HepG2 (cell line): ENCODE data around the gene COL8A2. TPM values are rescaled to one million over a fixed set of nuclear protein-coding genes. Genes with fewer than 3 reads are reported as not detected.

Experiments
- ATAC-seq: fragments of 200-7000 bp; cut with Tn5 transposase; 3 replicates; pipeline ENCODE4 v1.9.1; 2020; ENCODE audit warnings: mild to moderate bottlenecking, moderate library complexity
- BruUV-seq: library from RNA; stranded (reverse); fragments of 400-500 nt; replicated peaks from 2 replicates; lab custom pipeline; 2021; lab: Mats Ljungman, UMichigan
- CTCF ChIA-PET: fragments of 300-600 bp; formaldehyde crosslinking; extraction: SDS; loops from one replicate; lab custom pipeline; 2021; ENCODE audit warnings: low total read pairs, inconsistent platforms, low intra/inter-chr PET ratio; lab: Yijun Ruan, JAX
- POLR2A ChIA-PET: fragments of 350-600 bp; sonication (Branson Sonifier 250); formaldehyde crosslinking; loops from one replicate; lab custom pipeline; 2020; ENCODE audit warnings: antibody characterized with exemption, inconsistent platforms; lab: Yijun Ruan, JAX
- DNase-seq: peaks from one replicate; pipeline ENCODE4 v3.0.0-alpha.2; 2015; ENCODE audit warnings: low spot score
- FAIRE-seq: peaks from 3 replicates; lab custom pipeline; 2011; peaks lifted over from hg19 to GRCh38; lab: Jason Lieb, UNC
- H2AFZ ChIP-seq: one replicate; pipeline ENCODE4 v1.6.1; 2011; ENCODE audit warnings: low read length, inconsistent platforms
- H3K27ac ChIP-seq: fragments of 300-600 bp; 3 replicates; pipeline ENCODE4 v1.8.0; 2011; ENCODE audit warnings: mixed run types, mild to moderate bottlenecking, mixed read lengths, low read length, inconsistent platforms; ENCODE audit not compliant: insufficient read depth; ENCODE audit errors: extremely low read length
- H3K27me3 ChIP-seq, 2 experiments: fragments of 200-600 bp in 1 of 2; 2 replicates in 1 of 2; 3 replicates in 1 of 2; pipeline versions ENCODE4 v1.6.0 to v1.8.0; 2011; ENCODE audit warnings: low read length in 2 of 2, mild to moderate bottlenecking in 2 of 2, moderate library complexity in 2 of 2, inconsistent platforms in 1 of 2; ENCODE audit not compliant: insufficient read depth in 2 of 2, control insufficient read depth in 1 of 2
- H3K36me3 ChIP-seq, 2 experiments: fragments of 200-600 bp in 1 of 2; replicated peaks in 1 of 2; 2 replicates in 1 of 2; 3 replicates in 1 of 2; pipeline versions ENCODE4 v1.5.1 to v1.8.0; 2011; ENCODE audit warnings: low read length in 2 of 2, inconsistent platforms in 1 of 2; ENCODE audit not compliant: insufficient read depth in 2 of 2, control insufficient read depth in 1 of 2
- H3K4me1 ChIP-seq: 2 replicates; pipeline ENCODE4 v1.5.1; 2012; ENCODE audit warnings: low read length, inconsistent platforms; ENCODE audit not compliant: insufficient read depth
- H3K4me2 ChIP-seq: 2 replicates; pipeline ENCODE4 v1.6.0; 2011; ENCODE audit warnings: low read depth, low read length, inconsistent platforms
- H3K4me3 ChIP-seq, 3 experiments: fragments of 200-600 bp in 1 of 3; sonication (generic), shearing (Covaris generic) in 1 of 3; replicated peaks in 1 of 3; 2 replicates each; pipeline ENCODE4 v1.5.1; 2011 to 2016; ENCODE audit warnings: low read length in 3 of 3, inconsistent platforms in 2 of 3, low read depth in 2 of 3, mild to moderate bottlenecking in 2 of 3, control low read depth in 1 of 3, mixed read lengths in 1 of 3; ENCODE audit not compliant: insufficient read depth in 1 of 3
- H3K79me2 ChIP-seq: one replicate; pipeline ENCODE4 v1.6.1; 2011; ENCODE audit warnings: low read length, inconsistent platforms; ENCODE audit not compliant: insufficient read depth
- H3K9ac ChIP-seq: 2 replicates; pipeline ENCODE4 v1.6.0; 2011; ENCODE audit warnings: mild to moderate bottlenecking, low read depth, low read length, inconsistent platforms; ENCODE audit not compliant: insufficient read depth
- H3K9me3 ChIP-seq: 2 replicates; pipeline ENCODE4 v1.5.1; 2012; ENCODE audit warnings: mild to moderate bottlenecking, low read length
- H4K20me1 ChIP-seq: 2 replicates; pipeline ENCODE4 v1.6.0; 2011; ENCODE audit warnings: inconsistent platforms, mild to moderate bottlenecking, low read length, moderate library complexity; ENCODE audit not compliant: insufficient read depth
- CCAR2 ChIP-seq: fragments of 200-400 bp; formaldehyde crosslinking; optimal IDR thresholded peaks from 2 replicates; pipeline ENCODE3; 2018; ENCODE audit warnings: low read depth, mild to moderate bottlenecking, low read length, moderate library complexity
- ELF3 ChIP-seq: IDR thresholded peaks from 2 replicates; pipeline ENCODE4 v1.6.1; 2016; ENCODE audit warnings: missing genetic modification reagents, missing compliant biosample characterization
- ELF4 ChIP-seq: sonication (generic); formaldehyde crosslinking; IDR thresholded peaks from 2 replicates; pipeline ENCODE4 v1.5.0; 2020; ENCODE audit warnings: missing genetic modification reagents, mild to moderate bottlenecking, moderate library complexity, borderline replicate concordance
- FLYWCH1 ChIP-seq: sonication (generic); formaldehyde crosslinking; IDR thresholded peaks from 2 replicates; pipeline ENCODE4 v1.8.1; 2023; ENCODE audit warnings: mild to moderate bottlenecking, missing genetic modification reagents
- GATA4 ChIP-seq: sonication (generic); IDR thresholded peaks from 2 replicates; pipeline ENCODE4 v1.6.1; 2016; ENCODE audit warnings: antibody characterized with exemption, low read depth, borderline replicate concordance
- ISL2 ChIP-seq: sonication (generic); formaldehyde crosslinking; IDR thresholded peaks from 2 replicates; pipeline ENCODE4 v1.5.0; 2020; ENCODE audit warnings: missing genetic modification reagents
- KLF12 ChIP-seq: sonication (generic); formaldehyde crosslinking; IDR thresholded peaks from 2 replicates; pipeline ENCODE4 v1.4.0; 2020; ENCODE audit warnings: missing genetic modification reagents, borderline replicate concordance
- KLF15 ChIP-seq: sonication (generic); formaldehyde crosslinking; IDR thresholded peaks from 2 replicates; pipeline ENCODE4 v1.8.1; 2023; ENCODE audit warnings: borderline replicate concordance, mild to moderate bottlenecking, inconsistent platforms, missing genetic modification reagents, mixed read lengths
- MLLT10 ChIP-seq: sonication (generic); formaldehyde crosslinking; IDR thresholded peaks from 2 replicates; pipeline ENCODE4 v1.4.0; 2020; ENCODE audit warnings: missing genetic modification reagents
- NONO ChIP-seq, 2 experiments: fragments of 450-650 bp in 1 of 2; sonication (generic) in 1 of 2; formaldehyde crosslinking in 1 of 2; IDR thresholded peaks in 1 of 2; conservative IDR thresholded peaks in 1 of 2; 2 replicates each; pipeline versions ENCODE4 v1.6.1 to v1.8.0; 2017 to 2022; ENCODE audit warnings: mild to moderate bottlenecking in 1 of 2, missing genetic modification reagents in 1 of 2, moderate library complexity in 1 of 2
- PAWR ChIP-seq: sonication (generic); formaldehyde crosslinking; IDR thresholded peaks from 2 replicates; pipeline ENCODE4 v1.4.0; 2020; ENCODE audit warnings: missing genetic modification reagents, mild to moderate bottlenecking, borderline replicate concordance
- RFX3 ChIP-seq: IDR thresholded peaks from 2 replicates; pipeline ENCODE4 v1.6.1; 2016; ENCODE audit warnings: missing biosample characterization, missing genetic modification reagents
- SMAD3 ChIP-seq: sonication (generic); formaldehyde crosslinking; IDR thresholded peaks from 2 replicates; pipeline ENCODE4 v1.4.0; 2020; ENCODE audit warnings: missing genetic modification reagents
- SMARCC2 ChIP-seq: fragments of 450-650 bp; IDR thresholded peaks from 2 replicates; pipeline ENCODE4 v1.6.1; 2017; ENCODE audit warnings: antibody characterized with exemption, mild to moderate bottlenecking
- ZNF224 ChIP-seq: sonication (generic); formaldehyde crosslinking; IDR thresholded peaks from 2 replicates; pipeline ENCODE4 v1.5.0; 2020; ENCODE audit warnings: mild to moderate bottlenecking, missing genetic modification reagents
- ZNF30 ChIP-seq: sonication (generic); formaldehyde crosslinking; IDR thresholded peaks from 2 replicates; pipeline ENCODE4 v1.5.0; 2020; ENCODE audit warnings: mild to moderate bottlenecking, missing genetic modification reagents
- ZNF329 ChIP-seq: sonication (generic); formaldehyde crosslinking; IDR thresholded peaks from 2 replicates; pipeline ENCODE4 v1.9.0; 2021; ENCODE audit warnings: low read depth, mild to moderate bottlenecking, missing genetic modification reagents
- ZNF558 ChIP-seq: sonication (generic); formaldehyde crosslinking; IDR thresholded peaks from 2 replicates; pipeline ENCODE4 v1.9.0; 2022; ENCODE audit warnings: mild to moderate bottlenecking, missing genetic modification reagents, borderline replicate concordance
- ZNF572 ChIP-seq: sonication (generic); formaldehyde crosslinking; IDR thresholded peaks from 2 replicates; pipeline ENCODE4 v1.5.1; 2020; ENCODE audit warnings: mild to moderate bottlenecking, missing genetic modification reagents
- ZNF616 ChIP-seq: sonication (generic); formaldehyde crosslinking; IDR thresholded peaks from 2 replicates; pipeline ENCODE4 v1.5.0; 2020; ENCODE audit warnings: low read depth, mild to moderate bottlenecking, missing genetic modification reagents
- ZNF746 ChIP-seq: sonication (generic); formaldehyde crosslinking; IDR thresholded peaks from 2 replicates; pipeline ENCODE4 v1.8.0; 2022; ENCODE audit warnings: mild to moderate bottlenecking, missing genetic modification reagents
- ZNF75D ChIP-seq: sonication (generic); formaldehyde crosslinking; IDR thresholded peaks from 2 replicates; pipeline ENCODE4 v1.8.1; 2023; ENCODE audit warnings: missing genetic modification reagents, mild to moderate bottlenecking, borderline replicate concordance
- ZNF777 ChIP-seq: sonication (generic); formaldehyde crosslinking; IDR thresholded peaks from 2 replicates; pipeline ENCODE4 v1.4.0; 2020; ENCODE audit warnings: missing genetic modification reagents
- WGBS: methylation state at CpG from one replicate; pipeline ENCODE4 v1.1.6; 2017; ENCODE audit warnings: low lambda C conversion rate; 5-methylcytosine and 5-hydroxymethylcytosine counted together
- in situ Hi-C: cut with HindIII; loops from 2 replicates; pipeline ENCODE4 v1.10.0; 2017; ENCODE audit warnings: low pct_unique_long_range_greater_than_20kb; ENCODE audit not compliant: extremely low pct_ligation_motif_present
- intact Hi-C: fragments of 100-400 bp; cut with micrococcal nuclease; formaldehyde crosslinking; loops from one replicate; pipeline ENCODE4 v1.10.0; 2022; ENCODE audit not compliant: unreplicated experiment
- polyA plus RNA-seq, 8 experiments: library from polyadenylated mRNA; depleted of rRNA in 3 of 8; stranded (reverse) in 7 of 8; unstranded in 1 of 8; fragments of >200 nt; fragmentation: Illumina TruSeq in 4 of 8; extraction: Trizol in 4 of 8; gene quantifications; 2 replicates each; pipeline versions ENCODE4 v1.2.1 to v1.2.3, GENCODE V29; 2011 to 2016; ENCODE audit warnings: low read depth in 4 of 8, missing spikeins in 1 of 8, mixed read lengths in 1 of 8; ENCODE audit not compliant: insufficient read depth in 1 of 8
- total RNA-seq, 5 experiments: library from RNA; depleted of rRNA; stranded (reverse); fragments of >200 nt; fragmentation: Illumina TruSeq; extraction: Trizol; gene quantifications; 2 replicates each; pipeline ENCODE4 v1.2.3, GENCODE V29; 2016; ENCODE audit warnings: low read depth in 1 of 5
- TF ChIP-seq, protein P1 (sequence below): sonication (generic); formaldehyde crosslinking; IDR thresholded peaks from 2 replicates; pipeline ENCODE4 v1.5.0; 2020; ENCODE audit warnings: missing genetic modification reagents, mild to moderate bottlenecking, borderline replicate concordance
- TF ChIP-seq, protein P2 (sequence below): sonication (generic); formaldehyde crosslinking; conservative IDR thresholded peaks from 2 replicates; pipeline ENCODE4 v1.4.0; 2020; ENCODE audit warnings: missing genetic modification reagents

COL8A2 gene
- total and polyA plus RNA-seq, 2 of the 13 experiments (the other 11 are each of a cell fraction or from before 2014, with no cell fraction given) = 0.13 to 0.24 TPM

GRCh38 chr1:36116901-36117300 lies 8.1 kb downstream of the COL8A2 start (continued):
- no peak for TF ChIP-seq ZNF558 (CRISPR knock-in tag)
- TF ChIP-seq ZNF777 (CRISPR knock-in tag) = no peak
- no peak for TF ChIP-seq NONO (IDR thresholded peaks at IDR 0.05)
- TF ChIP-seq NONO (CRISPR knock-in tag; conservative IDR thresholded peaks at IDR 0.05) = no peak
- TF ChIP-seq, protein P1, sequence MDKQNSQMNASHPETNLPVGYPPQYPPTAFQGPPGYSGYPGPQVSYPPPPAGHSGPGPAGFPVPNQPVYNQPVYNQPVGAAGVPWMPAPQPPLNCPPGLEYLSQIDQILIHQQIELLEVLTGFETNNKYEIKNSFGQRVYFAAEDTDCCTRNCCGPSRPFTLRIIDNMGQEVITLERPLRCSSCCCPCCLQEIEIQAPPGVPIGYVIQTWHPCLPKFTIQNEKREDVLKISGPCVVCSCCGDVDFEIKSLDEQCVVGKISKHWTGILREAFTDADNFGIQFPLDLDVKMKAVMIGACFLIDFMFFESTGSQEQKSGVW (CRISPR knock-in tag) = no peak
- TF ChIP-seq ELF3 (CRISPR knock-in tag) = no peak
- TF ChIP-seq MLLT10 (CRISPR knock-in tag) = no peak
- TF ChIP-seq FLYWCH1 = no peak
- TF ChIP-seq KLF15 = no peak
- no peak for TF ChIP-seq SMAD3
- TF ChIP-seq RFX3 (CRISPR knock-in tag) = no peak
- no peak for TF ChIP-seq KLF12 (CRISPR knock-in tag)
- TF ChIP-seq ZNF572 (CRISPR knock-in tag) = no peak

DNA sequence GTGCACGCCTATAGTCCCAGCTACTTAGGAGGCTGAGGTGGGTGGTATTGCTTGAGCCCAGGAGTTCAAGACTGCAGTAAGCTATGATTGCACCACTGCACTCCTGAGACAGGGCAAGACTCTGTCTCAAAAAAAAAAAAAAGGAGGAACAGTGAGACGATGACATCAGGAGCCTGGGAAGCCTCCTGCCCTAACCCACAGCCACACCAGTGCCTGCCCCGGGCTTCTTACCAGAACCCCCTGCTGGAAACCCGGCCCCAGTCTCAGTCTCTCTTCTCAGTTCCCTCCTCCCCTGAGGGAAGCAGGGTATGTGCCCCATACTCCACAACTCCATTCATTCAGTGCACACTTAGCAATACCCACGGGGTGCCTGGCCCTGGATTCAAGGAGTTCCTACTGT lies 9.1 kb downstream of the COL8A2 start:
- WGBS = 38% methylated on average over 5 of the region's 5 CpGs
- Histone ChIP-seq H3K27ac (no peak overlapping the region), H3K79me2 (no peaks in the 10 kb centered on the region), H3K9me3 (no peaks in the 10 kb centered on the region), H3K4me1 (peaks cover 41% of the 10 kb centered on the region), H3K36me3 (no peaks in the 10 kb centered on the region), H3K4me2 (peak overlapping the region; percentile 91; the same call in 1 of the 2 replicates), H4K20me1 (no peaks in the 10 kb centered on the region), H2AFZ (no peak overlapping the region), H3K4me3 (no peak overlapping the region), H3K9ac (no peak overlapping the region), H3K27me3 (peaks cover 4 to 23% of the 10 kb centered on the region in 2 experiments; a peak in 2 of 5 replicates)
- POLR2A ChIA-PET = interaction anchor here (1.2 to 1.9 kb wide), 4 partner anchors 9 to 191 kb away, joined by 3 to 7 read pairs (median 5); no protein-coding TSS in a partner anchor
- intact Hi-C loops = no loop called here
- CTCF ChIA-PET = no interaction called here
- in situ Hi-C loops = no loop called here
- DNase-seq = no peak
- FAIRE-seq = no peak
- no peak for ATAC-seq
- no TSS peak for BruUV-seq
- TF ChIP-seq ZNF30 (CRISPR knock-in tag) = no peak
- no peak for TF ChIP-seq SMARCC2
- no peak for TF ChIP-seq CCAR2
- TF ChIP-seq ZNF746 = no peak
- no peak for TF ChIP-seq PAWR (CRISPR knock-in tag)
- no peak for TF ChIP-seq ZNF329
- TF ChIP-seq ELF4 (CRISPR knock-in tag) = no peak
- no peak for TF ChIP-seq ZNF224 (CRISPR knock-in tag)
- no peak for TF ChIP-seq GATA4
- TF ChIP-seq, protein P2, sequence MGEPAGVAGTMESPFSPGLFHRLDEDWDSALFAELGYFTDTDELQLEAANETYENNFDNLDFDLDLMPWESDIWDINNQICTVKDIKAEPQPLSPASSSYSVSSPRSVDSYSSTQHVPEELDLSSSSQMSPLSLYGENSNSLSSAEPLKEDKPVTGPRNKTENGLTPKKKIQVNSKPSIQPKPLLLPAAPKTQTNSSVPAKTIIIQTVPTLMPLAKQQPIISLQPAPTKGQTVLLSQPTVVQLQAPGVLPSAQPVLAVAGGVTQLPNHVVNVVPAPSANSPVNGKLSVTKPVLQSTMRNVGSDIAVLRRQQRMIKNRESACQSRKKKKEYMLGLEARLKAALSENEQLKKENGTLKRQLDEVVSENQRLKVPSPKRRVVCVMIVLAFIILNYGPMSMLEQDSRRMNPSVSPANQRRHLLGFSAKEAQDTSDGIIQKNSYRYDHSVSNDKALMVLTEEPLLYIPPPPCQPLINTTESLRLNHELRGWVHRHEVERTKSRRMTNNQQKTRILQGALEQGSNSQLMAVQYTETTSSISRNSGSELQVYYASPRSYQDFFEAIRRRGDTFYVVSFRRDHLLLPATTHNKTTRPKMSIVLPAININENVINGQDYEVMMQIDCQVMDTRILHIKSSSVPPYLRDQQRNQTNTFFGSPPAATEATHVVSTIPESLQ (CRISPR knock-in tag) = no peak
- TF ChIP-seq ISL2 = no peak
- TF ChIP-seq ZNF616 = no peak
- no peak for TF ChIP-seq ZNF75D
